ENCODE data around the gene PLCXD3.

GRCh38 chr5:41537581-41537980 is 27.2 kb upstream of the PLCXD3 start:
- TF ChIP-seq CTCF (IDR thresholded peaks at IDR 0.05) (no peak), POLR2A (IDR thresholded peaks at IDR 0.05) (no peak)
